HG02981 (cell line): ENCODE measurements around the gene ZMYND12.
"Not testable (repeated sequence)": the region's sequence is repeated elsewhere in the genome, so short reads cannot be mapped to it uniquely, and the experiment has no call there.

ENCODE experiments used
- ATAC-seq: cut with Tn5 transposase; IDR thresholded peaks from one replicate; pipeline ENCODE4 v1.9.1; 2021; ENCODE audit warnings: mild to moderate bottlenecking, moderate library complexity; ENCODE audit not compliant: unreplicated experiment

ZMYND12 gene, protein sequence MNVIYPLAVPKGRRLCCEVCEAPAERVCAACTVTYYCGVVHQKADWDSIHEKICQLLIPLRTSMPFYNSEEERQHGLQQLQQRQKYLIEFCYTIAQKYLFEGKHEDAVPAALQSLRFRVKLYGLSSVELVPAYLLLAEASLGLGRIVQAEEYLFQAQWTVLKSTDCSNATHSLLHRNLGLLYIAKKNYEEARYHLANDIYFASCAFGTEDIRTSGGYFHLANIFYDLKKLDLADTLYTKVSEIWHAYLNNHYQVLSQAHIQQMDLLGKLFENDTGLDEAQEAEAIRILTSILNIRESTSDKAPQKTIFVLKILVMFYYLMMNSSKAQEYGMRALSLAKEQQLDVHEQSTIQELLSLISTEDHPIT

DNA sequence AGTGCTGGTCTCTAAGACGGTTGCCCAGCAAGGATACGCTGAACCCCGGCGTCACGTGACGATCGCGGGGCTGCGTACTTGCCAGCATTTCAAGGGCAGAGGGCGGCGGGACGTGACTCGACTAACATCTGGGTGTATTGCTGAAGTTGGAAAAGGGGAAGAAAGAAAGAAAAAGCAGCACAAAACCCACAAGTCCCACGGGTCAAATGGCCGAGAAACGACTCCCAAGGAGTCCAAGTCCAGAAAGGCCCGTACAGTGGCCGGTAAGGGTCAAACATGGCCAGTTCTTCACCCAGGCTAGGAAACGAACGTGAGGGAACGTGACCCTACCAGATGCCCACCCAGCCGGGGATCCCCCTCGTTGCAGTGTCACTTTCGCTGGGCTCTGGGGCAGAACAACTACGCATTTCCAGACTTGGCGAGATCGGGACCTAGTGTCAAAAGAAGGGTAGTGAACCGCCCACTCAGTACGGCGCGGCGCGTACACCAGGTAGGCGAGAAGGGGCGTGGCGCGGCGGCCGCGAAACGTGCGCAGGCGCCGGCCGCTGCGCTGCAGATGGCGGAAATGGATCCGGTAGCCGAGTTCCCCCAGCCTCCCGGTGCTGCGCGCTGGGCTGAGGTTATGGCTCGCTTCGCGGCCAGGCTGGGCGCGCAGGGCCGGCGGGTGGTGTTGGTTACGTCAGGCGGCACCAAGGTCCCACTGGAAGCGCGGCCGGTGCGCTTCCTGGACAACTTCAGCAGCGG is at the start of gene ZMYND12, which contains the start of gene PPCS:
Gene ZMYND12 (minus strand): TSS at position 13 of the 744 bp plus-strand sequence. CDS start 25 bp downstream, outside the sequence.
Gene PPCS (plus strand): TSS at position 534 of the 744 bp plus-strand sequence. CDS start 23 bp downstream, at position 557.
- peak; percentile 79 for ATAC-seq

DNA sequence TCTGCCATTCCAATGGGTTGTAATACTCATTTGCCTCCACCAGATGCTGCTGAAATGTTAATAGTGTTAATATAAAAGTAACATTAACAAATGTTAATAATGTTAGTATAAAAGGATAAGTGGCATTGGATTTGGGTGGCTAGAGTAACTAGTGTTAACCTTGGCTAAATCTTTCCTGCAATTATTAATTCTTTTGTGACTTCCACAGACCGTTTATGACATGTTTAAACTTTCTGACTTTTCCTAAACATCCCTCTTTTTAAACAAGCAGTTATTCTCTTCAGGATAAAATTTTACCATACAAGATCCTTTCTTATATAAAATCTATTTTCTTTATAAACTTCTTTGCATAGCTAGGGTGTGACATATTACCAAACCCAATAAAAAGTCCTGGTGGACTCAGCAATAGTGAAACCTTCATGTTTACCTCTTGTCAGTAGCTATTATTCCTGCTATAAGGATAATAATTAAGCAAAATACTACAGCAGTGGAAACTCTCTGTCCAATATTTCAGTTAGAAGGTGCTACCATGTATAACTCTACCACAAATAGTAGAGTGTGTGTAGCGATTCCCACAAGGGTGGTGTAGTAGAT is 48.8 kb upstream of the ZMYND12 start:
- no peak for ATAC-seq

DNA sequence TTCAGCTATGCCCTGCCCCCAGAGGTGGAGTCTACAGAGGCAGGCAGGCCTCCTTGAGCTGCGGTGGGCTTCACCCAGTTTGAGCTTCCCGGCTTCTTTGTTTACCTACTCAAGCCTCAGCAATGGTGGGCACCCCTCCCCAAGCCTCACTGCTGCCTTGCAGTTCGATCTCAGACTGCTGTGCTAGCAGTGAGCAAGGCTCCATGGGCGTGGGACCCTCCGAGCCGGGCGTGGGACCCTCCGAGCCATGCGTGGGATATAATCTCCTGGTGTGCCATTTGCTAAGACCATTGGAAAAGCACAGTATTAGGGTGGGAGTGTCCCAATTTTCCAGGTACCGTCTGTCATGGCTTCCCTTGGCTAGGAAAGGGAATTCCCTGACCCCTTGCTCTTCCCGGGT is 46.2 kb upstream of the ZMYND12 start:
- ATAC-seq = not testable (repeated sequence)

DNA sequence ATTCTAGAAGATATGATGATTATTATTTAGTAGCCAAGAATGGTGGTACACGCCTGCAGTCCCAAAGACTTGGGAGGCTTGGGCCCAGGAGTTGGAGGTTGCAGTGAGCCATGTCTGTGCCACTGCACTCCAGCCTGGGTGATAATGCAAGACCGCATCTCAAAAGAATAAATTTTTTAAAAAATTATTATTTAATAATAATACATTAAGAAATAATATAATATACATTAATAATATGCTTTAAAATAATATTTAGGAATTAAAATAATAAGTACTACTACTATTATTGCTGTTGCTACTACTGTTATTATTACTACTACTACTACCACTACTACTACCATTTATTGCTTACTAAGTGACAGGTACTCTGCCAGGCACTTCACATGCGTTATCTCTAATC is 34.4 kb upstream of the ZMYND12 start:
- ATAC-seq = no peak

DNA sequence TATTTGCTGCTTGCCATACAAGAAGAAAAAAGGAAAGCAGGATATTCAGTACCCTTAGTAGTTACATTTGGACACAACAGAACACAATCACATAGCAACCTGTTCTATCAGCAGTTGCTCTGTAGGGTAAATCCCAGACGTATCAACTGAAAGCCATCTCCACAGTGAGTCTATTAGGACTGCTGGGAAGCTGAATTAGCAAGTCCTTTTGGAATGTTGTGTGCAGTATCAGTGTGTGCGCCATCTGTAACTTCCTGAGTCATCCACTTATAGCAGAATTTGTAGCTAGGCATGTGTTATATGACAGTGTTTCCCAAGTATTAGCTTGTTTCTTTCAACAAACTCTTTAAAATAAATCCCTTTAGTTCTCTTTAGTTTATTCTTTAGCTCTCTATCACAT is 28.6 kb upstream of the ZMYND12 start:
- ATAC-seq = no peak

DNA sequence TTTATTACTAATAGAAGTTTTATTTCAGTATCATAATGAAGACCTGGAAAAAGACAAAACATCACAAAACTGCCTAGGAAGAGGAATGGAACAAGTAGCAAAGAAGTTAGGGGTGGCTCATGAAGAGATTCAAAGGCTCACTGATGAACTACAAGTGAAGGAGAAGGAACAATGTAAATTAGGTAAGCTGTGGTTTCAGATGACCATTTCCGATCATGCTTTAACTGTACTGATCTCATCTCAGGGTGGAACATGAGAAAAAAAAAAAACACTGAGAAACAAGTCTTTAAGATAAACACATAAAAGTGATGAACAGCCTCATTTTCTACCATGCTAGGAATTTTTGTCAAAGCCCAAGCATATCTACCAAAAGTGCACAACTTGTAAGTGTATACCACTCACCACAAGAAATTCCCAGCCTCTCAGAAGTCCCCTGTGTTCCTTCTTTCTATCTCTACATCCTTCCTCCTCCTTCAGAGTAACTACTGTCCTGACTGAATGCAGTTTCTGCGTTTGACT is 26.9 kb upstream of the ZMYND12 start:
- no peak for ATAC-seq

DNA sequence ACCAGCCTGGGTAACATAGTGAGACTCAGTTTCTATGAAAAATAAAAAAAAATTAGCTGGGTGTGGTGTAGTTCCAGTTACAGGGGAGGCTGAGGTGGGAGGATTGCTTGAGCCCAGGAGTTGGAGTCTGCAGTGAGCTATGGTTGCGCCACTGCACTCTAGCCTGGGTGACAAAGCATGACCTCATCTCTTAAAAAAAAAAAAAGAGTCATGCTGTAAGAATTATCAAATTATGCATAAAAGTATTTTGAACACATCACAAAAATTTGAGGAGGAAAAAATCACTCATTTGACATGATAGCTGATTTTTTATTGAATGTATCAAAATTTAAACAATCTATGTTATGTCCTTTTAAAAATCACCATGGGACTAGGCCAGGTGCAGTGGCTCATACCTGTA is 25.1 kb upstream of the ZMYND12 start:
- no peak for ATAC-seq

DNA sequence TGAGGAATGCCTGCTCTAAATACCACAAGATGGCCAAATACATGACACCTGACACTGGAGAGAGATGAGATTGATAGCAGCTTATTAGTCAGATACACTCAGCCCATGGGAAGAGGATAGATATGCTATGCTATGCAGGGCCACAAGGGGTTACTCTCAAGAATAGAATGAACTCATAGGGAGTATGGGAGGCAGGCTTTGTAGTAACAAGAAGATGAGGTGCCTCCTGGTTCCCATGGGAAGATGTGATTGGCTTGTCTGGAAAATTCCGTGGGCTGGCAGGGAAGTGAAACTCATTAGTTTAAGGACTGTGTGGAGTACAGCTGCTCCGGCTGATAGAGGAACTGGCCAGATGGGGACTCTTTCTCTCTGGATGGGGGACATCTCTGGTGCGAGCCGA is 23.8 kb upstream of the ZMYND12 start:
- no peak for ATAC-seq

DNA sequence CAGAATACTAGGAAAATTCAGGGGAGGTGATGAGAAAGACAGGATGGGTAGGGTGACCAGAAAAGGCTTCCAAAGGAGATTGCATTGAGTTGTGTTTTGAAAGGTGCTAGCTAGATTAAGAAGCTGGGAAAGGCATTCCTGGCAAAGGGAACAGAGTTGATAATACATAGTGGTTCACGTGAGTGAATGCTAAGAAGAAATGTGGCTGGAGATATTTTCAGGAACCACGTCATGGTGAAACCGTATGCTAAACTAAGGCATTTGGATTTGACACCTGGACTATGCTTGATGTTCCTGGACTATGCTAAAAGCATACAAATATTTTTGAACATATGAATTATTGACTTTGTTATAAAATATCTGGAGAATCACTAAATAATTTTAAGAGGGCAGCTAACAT is 22.0 kb upstream of the ZMYND12 start:
- no peak for ATAC-seq

DNA sequence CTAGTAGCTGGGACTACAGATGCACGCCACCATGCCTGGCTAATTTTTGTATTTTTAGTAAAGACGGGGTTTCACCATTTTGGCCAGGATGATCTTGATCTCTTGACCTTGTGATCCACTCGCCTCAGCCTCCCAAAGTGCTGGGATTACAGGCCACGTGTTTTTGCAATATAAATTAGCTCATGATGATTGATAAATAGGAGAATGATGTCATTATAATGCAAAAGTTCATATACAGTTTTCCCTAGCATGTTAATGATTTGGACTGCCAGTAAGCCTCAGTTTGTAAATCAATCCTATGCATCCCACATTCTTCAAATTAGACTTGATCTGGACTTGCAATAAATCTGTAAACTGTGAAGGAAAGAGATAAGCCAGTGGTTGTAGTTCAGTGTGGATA is 21.5 kb upstream of the ZMYND12 start:
- ATAC-seq = not testable (repeated sequence)

DNA sequence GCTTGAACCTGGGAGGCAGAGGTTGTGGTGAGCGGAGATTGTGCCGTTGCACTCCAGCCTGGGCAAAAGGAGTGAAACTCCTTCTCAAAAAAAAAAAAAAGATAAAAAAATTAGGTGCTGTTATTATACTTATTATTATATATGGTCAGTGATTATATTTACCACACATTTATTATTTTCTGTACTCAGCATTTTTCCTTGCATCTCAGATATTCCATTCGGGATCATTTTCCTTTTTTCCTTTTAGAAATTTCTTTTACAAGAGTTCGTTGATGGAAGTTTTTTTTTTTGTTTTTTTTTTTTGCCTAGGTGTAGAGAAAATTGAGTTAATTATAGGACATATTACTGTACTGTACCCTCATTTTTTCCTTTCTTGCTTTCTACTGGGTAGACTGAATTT is 20.8 kb upstream of the ZMYND12 start:
- no peak for ATAC-seq

DNA sequence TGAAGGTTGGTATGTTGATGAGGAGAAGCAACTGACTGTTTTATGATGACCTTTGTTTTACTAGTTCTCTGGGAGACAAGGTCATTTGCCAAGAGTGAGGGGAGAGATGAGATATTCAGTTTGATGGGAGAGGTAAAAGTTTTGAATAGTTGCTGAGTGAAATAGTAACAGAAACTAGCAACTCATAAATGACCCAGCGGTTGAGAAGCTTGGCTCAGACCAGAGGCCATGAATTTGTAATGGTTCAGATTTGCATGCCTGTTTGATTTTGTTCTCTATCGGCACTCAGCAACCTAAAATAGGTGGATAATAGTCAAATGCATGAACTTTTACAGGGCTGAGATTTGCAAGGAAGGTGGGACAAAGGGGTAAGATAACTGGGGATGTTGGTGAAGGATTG is 13.9 kb upstream of the ZMYND12 start:
- ATAC-seq = no peak

DNA sequence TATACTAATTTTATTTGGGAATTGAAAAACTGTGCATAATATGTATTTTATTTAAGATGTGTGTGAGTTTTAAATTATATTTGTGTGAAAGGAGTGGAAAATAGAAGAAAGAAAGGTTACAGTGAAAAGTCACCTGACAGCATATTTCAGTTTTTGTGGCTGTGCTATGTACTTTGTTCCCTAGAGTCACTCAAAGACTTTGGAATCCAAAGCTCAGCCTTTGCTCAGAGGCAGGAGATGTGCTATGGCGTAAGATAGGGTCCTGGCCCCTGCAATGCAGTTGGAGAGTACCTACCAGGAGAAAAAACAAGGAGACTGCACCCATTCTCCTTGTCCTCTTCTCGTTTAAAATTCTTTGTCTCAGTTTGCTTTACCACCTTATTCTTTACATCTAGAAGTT is 10.2 kb upstream of the ZMYND12 start:
- ATAC-seq = no peak

DNA sequence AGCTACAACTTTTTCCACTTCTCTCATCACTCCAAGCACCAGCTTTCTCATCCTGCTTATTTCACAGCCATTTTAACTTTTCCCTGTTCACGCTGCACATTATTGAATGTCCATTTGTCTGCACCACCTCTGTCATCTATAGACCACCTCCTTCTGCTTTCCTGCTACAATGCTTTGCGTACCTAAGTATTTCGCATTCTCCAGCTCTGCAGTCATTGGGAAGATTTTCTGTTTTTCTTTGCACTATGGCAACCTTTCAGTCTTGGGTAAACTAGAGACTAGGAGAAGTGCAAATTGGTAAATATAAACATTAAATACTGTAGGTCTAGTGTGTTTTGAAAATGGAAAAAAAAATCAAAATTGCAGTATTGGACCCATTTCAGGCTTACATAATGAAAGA is 8.1 kb upstream of the ZMYND12 start:
- ATAC-seq = no peak

DNA sequence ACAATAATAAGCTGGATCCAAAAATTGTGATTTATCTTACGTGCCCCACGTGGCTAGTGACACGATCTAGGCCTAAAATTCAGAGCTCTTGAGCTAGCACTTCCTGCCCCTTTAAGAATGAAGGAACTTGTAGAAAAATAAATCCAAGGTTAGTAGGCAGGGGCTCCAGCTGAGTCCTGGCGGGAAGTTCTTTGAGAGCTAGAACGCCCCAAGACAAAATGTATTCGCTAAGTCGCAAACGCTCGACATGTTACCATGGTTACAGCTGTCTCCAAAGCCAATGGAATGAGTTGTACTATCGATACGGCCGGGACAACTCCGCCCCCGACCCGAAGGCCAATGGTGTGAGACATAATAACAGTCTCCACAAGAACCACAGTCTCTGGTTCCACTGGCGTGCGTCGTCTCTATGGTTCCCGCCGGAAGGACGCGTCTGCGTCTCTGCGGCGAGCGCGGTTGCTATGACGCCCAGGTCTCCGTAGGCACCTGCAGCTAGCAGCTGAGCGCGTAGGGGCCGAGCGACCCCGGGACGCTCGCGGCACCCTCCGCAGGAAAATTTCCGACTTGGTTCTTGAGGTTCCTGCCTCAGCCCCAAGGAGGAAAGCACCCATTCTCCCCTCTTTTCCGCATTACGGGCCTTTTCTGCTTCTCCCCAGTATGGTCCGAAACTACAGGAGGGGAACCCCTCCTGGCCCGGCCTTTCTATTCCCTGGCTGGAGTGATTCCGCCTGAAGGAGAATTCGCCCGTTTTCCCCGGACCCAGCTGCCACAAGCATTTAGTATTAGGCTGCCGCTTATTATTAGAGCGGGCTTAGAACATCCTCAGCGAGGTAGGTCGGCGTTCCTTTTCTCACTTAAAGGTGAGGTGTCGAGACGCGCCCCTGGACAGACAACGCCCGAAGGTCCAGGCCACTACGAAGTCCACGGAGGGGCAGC is 7.3 kb upstream of the ZMYND12 start, which contains the start of gene CCDC30:
Gene CCDC30 (plus strand): TSS at position 459 of the 936 bp plus-strand sequence. CDS start 17,266 bp downstream, outside the sequence.
- ATAC-seq = peak; percentile 98

DNA sequence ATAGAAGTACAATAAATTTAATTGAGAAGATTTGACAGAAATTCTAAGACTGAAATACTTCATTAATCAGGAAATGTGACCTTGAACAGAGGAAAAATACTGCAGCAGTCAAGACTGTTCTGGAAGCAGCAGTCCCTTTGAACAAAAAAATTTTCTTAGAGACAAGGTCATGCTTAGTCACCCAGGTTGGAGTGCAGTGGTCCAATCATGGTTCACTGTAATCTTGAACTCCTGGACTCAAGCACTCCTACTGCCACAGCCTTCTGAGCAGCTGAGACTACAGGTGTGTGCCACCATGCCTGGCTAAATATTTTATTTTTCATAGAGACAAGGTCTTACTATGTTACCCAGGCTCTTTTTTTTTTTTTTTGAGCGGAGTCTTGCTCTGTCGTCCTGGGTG is 5.4 kb upstream of the ZMYND12 start:
- no peak for ATAC-seq

DNA sequence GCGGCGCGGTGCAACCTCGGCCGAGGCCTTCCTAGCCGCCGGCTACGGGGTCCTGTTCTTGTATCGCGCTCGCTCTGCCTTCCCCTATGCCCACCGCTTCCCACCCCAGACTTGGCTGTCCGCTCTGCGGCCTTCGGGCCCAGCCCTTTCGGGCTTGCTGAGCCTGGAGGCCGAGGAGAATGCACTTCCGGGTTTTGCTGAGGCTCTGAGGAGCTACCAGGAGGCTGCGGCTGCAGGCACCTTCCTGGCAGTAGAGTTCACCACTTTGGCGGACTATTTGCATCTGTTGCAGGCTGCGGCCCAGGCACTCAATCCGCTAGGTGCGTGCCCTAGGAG is 900 bp upstream of the ZMYND12 start:
- ATAC-seq = peak; percentile 42

DNA sequence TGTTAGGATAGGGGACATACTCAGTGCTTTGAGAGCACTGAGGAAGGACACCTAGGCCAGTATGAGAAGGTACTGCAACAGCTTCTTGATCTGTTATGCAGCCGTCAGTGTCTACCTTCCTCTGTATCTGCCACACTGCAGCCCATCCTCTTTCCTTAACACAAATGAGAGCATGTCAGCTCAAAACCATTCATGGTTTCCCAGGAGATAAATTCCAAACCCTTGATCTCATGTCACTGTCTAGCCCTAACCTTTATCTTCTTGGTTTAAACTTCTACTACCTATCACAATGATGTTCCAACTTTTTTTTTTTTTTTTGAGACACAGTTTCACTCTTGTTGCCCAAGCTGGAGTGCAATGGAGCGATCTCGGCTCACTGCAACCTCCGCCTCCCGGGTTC is 1.4 kb downstream of the ZMYND12 start:
- no peak for ATAC-seq

DNA sequence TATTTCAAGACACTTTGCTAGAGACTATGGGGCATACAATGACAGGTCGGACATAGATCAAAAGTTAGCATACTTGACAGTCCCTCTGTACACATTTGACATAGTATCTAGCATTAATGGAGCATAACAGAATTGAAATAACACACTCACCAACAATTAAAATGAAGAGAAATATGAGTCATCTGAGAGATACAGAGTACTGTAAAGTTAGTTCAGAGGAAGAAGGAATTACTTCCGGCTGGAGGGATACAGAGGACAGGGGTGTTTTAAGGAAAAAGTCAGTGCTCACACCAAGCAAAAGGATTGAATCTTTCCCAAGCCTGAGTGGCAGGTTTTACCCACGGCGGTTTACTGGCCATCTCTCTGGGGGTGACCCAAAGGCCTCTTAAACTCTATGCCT is 2.4 kb downstream of the ZMYND12 start:
- no peak for ATAC-seq

DNA sequence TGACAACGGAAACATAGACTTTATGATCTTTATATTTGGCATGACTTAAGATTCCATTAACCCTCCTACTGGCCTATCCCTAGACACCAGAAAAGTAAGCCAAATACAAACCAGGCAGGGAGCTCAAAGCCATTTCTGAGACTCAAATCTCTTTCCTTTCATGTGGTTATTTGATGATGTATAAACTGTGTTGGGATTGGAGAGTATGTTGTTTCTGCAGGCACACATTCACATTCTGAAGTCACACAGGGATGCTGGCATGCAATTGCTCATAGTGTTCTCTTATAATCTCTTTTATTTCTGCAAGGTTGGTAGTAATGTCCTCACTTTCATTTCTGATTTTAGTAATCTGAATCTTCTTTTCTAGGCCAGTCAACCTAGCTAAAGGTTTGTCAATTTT is 5.8 kb downstream of the ZMYND12 start:
- ATAC-seq = no peak
